Natural killer cell (primary cell): Measurements from ENCODE around the gene TUBA3E. TPM values are rescaled to one million over a fixed set of nuclear protein-coding genes. Genes with fewer than 3 reads are reported as not detected.
"Not testable (repeated sequence)": the region's sequence is repeated elsewhere in the genome, so short reads cannot be mapped to it uniquely, and the experiment has no call there.

Experiments
- ATAC-seq, 3 donors: fragments of 150-1000 bp in 2 of 3; fragments of 200-7000 bp in 1 of 3; cut with Tn5 transposase; 1 replicate in 1 of 3; 2 replicates in 2 of 3; pipeline ENCODE4 v1.10.0; 2021; ENCODE audit warnings: mild to moderate bottlenecking in 2 of 3, moderate library complexity in 2 of 3
- DNase-seq, 2 donors: peaks; one replicate each; pipeline versions ENCODE4 v3.0.0 to v3.0.0-alpha.2; 2013 to 2021; ENCODE audit warnings: mixed read lengths in 1 of 2
- H3K27ac ChIP-seq: one replicate; pipeline ENCODE4 v1.5.1; 2013; ENCODE audit warnings: mild to moderate bottlenecking, low read length
- H3K27me3 ChIP-seq: one replicate; pipeline ENCODE4 v1.6.1; 2013; ENCODE audit warnings: low read length; ENCODE audit not compliant: control insufficient read depth, insufficient read depth
- H3K36me3 ChIP-seq: one replicate; pipeline ENCODE4 v1.6.1; 2013; ENCODE audit warnings: low read length; ENCODE audit not compliant: control insufficient read depth, insufficient read depth
- H3K4me1 ChIP-seq: one replicate; pipeline ENCODE4 v1.6.1; 2013; ENCODE audit warnings: low read length; ENCODE audit not compliant: control insufficient read depth, insufficient read depth
- H3K4me3 ChIP-seq: one replicate; pipeline ENCODE4 v1.5.1; 2013; ENCODE audit warnings: low read length
- H3K9me3 ChIP-seq: one replicate; pipeline ENCODE4 v1.6.1; 2013; ENCODE audit warnings: low read length; ENCODE audit not compliant: control insufficient read depth, insufficient read depth
- H3K27ac Mint-ChIP-seq, 2 donors: one replicate each; pipeline ENCODE4 v1.8.0; 2022; ENCODE audit warnings: mild to moderate bottlenecking in 2 of 2, mixed read lengths in 2 of 2, moderate library complexity in 1 of 2
- H3K27me3 Mint-ChIP-seq, 2 donors: one replicate each; pipeline ENCODE4 v1.8.0; 2022; ENCODE audit warnings: low read depth in 2 of 2, mixed read lengths in 2 of 2
- H3K36me3 Mint-ChIP-seq: one replicate; pipeline ENCODE4 v1.8.0; 2022; ENCODE audit warnings: mixed read lengths
- H3K4me1 Mint-ChIP-seq, 2 donors: one replicate each; pipeline ENCODE4 v1.8.0; 2022; ENCODE audit warnings: mixed read lengths in 2 of 2
- H3K4me3 Mint-ChIP-seq: one replicate; pipeline ENCODE4 v1.8.0; 2022; ENCODE audit warnings: mild to moderate bottlenecking, moderate library complexity, mixed read lengths
- H3K9me3 Mint-ChIP-seq, 2 donors: one replicate each; pipeline ENCODE4 v1.8.0; 2022; ENCODE audit warnings: mixed read lengths in 2 of 2
- CTCF ChIP-seq: fragments of 200-600 bp; IDR thresholded peaks from one replicate; pipeline ENCODE4 v1.8.0; 2022; ENCODE audit warnings: antibody characterized with exemption
- WGBS: methylation state at CpG from one replicate; pipeline ENCODE4 v1.1.7; 2013; ENCODE audit warnings: missing lambda C conversion rate; ENCODE audit not compliant: insufficient coverage; 5-methylcytosine and 5-hydroxymethylcytosine counted together
- intact Hi-C: fragments of 100-400 bp; cut with micrococcal nuclease; formaldehyde crosslinking; loops from one replicate; pipeline ENCODE4 v1.14.2; 2022
- total RNA-seq, 4 donors: library from RNA; stranded (reverse); fragments of 120-200 nt in 1 of 4; gene quantifications; one replicate each; pipeline versions ENCODE4 v1.2.3 to v1.2.4, GENCODE V29; 2013 to 2022

TUBA3E gene
- total RNA-seq, 3 donors from 2014 or later (not counting 1 experiment from before 2014, with no cell fraction given): not detected

- H3K4me3 Mint-ChIP-seq, intact Hi-C loops, H3K4me1 Mint-ChIP-seq, H3K9me3 Mint-ChIP-seq, H3K36me3 Mint-ChIP-seq, H3K9me3 ChIP-seq, H3K4me1 ChIP-seq, H3K27ac ChIP-seq, H3K27me3 Mint-ChIP-seq, H3K4me3 ChIP-seq, ATAC-seq, H3K27me3 ChIP-seq, DNase-seq: not testable (repeated sequence)
- peak overlapping the region in 1 of 2 donors; percentile 29 for H3K27ac Mint-ChIP-seq
- WGBS: 75% methylated on average over 5 of the region's 5 CpGs
- peaks cover 22% of the 10 kb centered on the region for H3K36me3 ChIP-seq
These were observed 47.1 kb downstream of the TUBA3E start for GRCh38 chr2:130151145-130151512.

GRCh38 chr2:130150181-130151144, 47.8 kb downstream of the TUBA3E start:
- H3K27me3 Mint-ChIP-seq: peaks cover 0 to 5% of the 10 kb centered on the region in 2 donors

GRCh38 chr2:130148515-130148914, 49.7 kb downstream of the TUBA3E start:
- H3K27me3 Mint-ChIP-seq, H3K27ac ChIP-seq, H3K9me3 Mint-ChIP-seq, H3K4me3 Mint-ChIP-seq, DNase-seq, H3K36me3 Mint-ChIP-seq, H3K9me3 ChIP-seq, H3K4me3 ChIP-seq, H3K27ac Mint-ChIP-seq, intact Hi-C loops, H3K27me3 ChIP-seq, H3K4me1 Mint-ChIP-seq, ATAC-seq: not testable (repeated sequence)
- Histone ChIP-seq H3K36me3 (peaks cover 11% of the 10 kb centered on the region), H3K4me1 (peaks cover 12% of the 10 kb centered on the region)
- 72% methylated on average over 4 of the region's 6 CpGs for WGBS

More at GRCh38 chr2:130150181-130151144, 47.8 kb downstream of the TUBA3E start:
- Mint-ChIP-seq H3K4me1 (no peaks in the 10 kb centered on the region), H3K36me3 (no peaks in the 10 kb centered on the region), H3K27ac (peak overlapping the region in 1 of 2 donors; percentile 29), H3K4me3 (no peak overlapping the region), H3K9me3 (no peaks in the 10 kb centered on the region)
- Histone ChIP-seq H3K4me3 (no peak overlapping the region), H3K27me3 (no peaks in the 10 kb centered on the region), H3K36me3 (peaks cover 22% of the 10 kb centered on the region), H3K9me3 (no peaks in the 10 kb centered on the region), H3K27ac (no peak overlapping the region), H3K4me1 (no peaks in the 10 kb centered on the region)
- TF ChIP-seq CTCF: no peak
- no peak for ATAC-seq
- WGBS: 96% methylated on average over 23 of the region's 23 CpGs
- intact Hi-C loops: no loop called here
- peak in 1 of 2 donors; percentile 12 for DNase-seq

DNA sequence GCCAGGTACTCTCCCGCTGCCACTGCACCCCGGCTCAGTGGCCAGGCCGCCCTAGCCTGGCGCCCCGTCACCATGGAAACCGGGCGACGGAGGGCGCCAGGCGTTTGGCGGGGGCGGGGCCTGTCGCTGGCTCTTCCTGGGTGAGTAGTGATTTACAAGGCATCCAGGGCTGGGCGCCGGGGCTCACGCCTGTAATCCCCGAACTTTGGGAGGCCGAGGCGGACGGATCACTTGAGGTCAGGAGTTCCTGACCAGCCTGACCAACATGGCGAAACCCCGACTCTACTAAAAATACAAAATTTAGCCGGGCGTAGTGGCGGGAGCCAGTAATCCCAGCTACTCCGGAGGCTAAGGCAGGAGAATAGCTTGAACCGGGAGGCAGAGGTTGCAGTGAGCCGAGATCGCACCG, 53.2 kb downstream of the TUBA3E start, which contains the start of gene CCDC74B:
TSS of gene CCDC74B (minus strand) at position 107 of the 409 bp plus-strand sequence. CDS start 116 bp downstream, outside the sequence.
- H3K9me3 ChIP-seq, H3K9me3 Mint-ChIP-seq, H3K27ac ChIP-seq, H3K27me3 ChIP-seq, H3K36me3 Mint-ChIP-seq, intact Hi-C loops, H3K4me3 ChIP-seq, H3K36me3 ChIP-seq: not testable (repeated sequence)
- ATAC-seq (peak; percentile 82 to 91 (median 90)), DNase-seq (peak; percentile 49 to 71)
- H3K27ac Mint-ChIP-seq: peak within 1 kb of the TSS in 1 of 2 donors; percentile 67
- H3K27me3 Mint-ChIP-seq: peaks cover 7 to 11% of the 10 kb centered on the region in 2 donors
- H3K4me3 Mint-ChIP-seq: peak within 1 kb of the TSS; percentile 81
- WGBS: 13% methylated on average over 26 of the region's 30 CpGs
- peaks cover 7 to 17% of the 10 kb centered on the region in 2 donors for H3K4me1 Mint-ChIP-seq
- H3K4me1 ChIP-seq: peaks cover 15% of the 10 kb centered on the region

GRCh38 chr2:130143266-130144039, 54.8 kb downstream of the TUBA3E start:
- H3K4me3 ChIP-seq, intact Hi-C loops, H3K36me3 Mint-ChIP-seq, DNase-seq, H3K27ac ChIP-seq, H3K27me3 ChIP-seq, H3K9me3 Mint-ChIP-seq, H3K36me3 ChIP-seq, H3K9me3 ChIP-seq: not testable (repeated sequence)
- 44% methylated on average over 16 of the region's 28 CpGs for WGBS
- Mint-ChIP-seq H3K4me3 (peak overlapping the region; percentile 60), H3K4me1 (peaks cover 7 to 17% of the 10 kb centered on the region in 2 donors), H3K27ac (peak overlapping the region in 1 of 2 donors; percentile 60), H3K27me3 (peaks cover 7 to 11% of the 10 kb centered on the region in 2 donors)
- H3K4me1 ChIP-seq: peaks cover 15% of the 10 kb centered on the region
- ATAC-seq: peak in 2 of 3 donors; percentile 13 to 32

- DNase-seq, H3K9me3 Mint-ChIP-seq, H3K9me3 ChIP-seq, H3K27ac ChIP-seq, H3K36me3 Mint-ChIP-seq, intact Hi-C loops, ATAC-seq, H3K4me3 ChIP-seq, H3K27me3 ChIP-seq, H3K36me3 ChIP-seq: not testable (repeated sequence)
- Mint-ChIP-seq H3K4me3 (peak overlapping the region; percentile 60), H3K27ac (peak overlapping the region in 1 of 2 donors; percentile 60), H3K27me3 (peaks cover 7 to 11% of the 10 kb centered on the region in 2 donors), H3K4me1 (peaks cover 7 to 17% of the 10 kb centered on the region in 2 donors)
- H3K4me1 ChIP-seq: peaks cover 15% of the 10 kb centered on the region
- 81% methylated on average over 13 of the region's 13 CpGs for WGBS
These were observed 55.6 kb downstream of the TUBA3E start for GRCh38 chr2:130142396-130143265.
